ENCODE measurements around the gene GFRA4. TPM values are rescaled to one million over a fixed set of nuclear protein-coding genes. Genes with fewer than 3 reads are reported as not detected.

GFRA4 gene
- polyA plus RNA-seq, 1 of the 3 experiments (the other 2 are of a cell fraction), result not detected

DNA sequence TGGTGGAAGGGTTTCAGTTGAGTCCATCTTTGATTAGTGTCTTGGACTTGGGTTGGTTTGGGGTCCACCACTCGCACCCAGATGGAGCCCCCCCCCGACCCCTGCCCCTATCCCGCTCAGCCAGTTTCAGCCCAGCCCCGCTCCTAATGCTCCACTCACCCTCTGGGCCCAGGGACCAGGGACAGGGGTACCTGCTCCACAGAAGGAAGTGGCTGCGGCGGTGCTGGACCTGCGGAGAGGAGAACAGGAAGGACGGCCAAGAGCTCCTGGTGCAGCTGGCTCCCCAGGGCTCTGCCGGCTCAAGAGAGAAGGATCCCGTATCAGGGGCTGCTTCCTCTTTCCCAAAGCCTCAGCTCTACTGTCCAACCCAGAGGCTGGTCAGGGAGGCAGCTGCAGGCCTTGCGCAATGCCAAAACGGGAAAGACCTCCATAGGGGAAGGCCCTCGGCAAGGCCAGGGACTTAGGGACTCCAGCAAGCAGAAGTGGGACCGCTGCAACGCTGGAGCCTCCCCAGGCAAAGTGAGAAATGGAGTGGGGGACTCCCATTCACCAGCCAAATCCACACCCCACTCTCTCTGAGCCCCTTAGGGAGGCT lies 49.2 kb upstream of the GFRA4 start, which contains the start of gene SIGLEC1:
SIGLEC1 (minus strand) TSS at position 322 of the 595 bp plus-strand sequence. CDS start 5,472 bp downstream, outside the sequence.
- ChIA-PET CTCF (interaction anchor here (0.5 to 7.8 kb wide), 8 partner anchors 8 to 149 kb away, joined by 3 to 301 read pairs (median 4); partner anchors contain the start of genes ADAM33 and AP5S1), POLR2A (no interaction called here)
- H3K79me2 ChIP-seq (ENCODE audit: insufficient read depth), result no peaks in the 10 kb centered on the region
- no peaks in the 10 kb centered on the region for H3K9me2 ChIP-seq
- H3K9me3 ChIP-seq, result no peaks in the 10 kb centered on the region
- WGBS (ENCODE audit: low lambda C conversion rate), result 82% methylated on average over 15 of the region's 15 CpGs
- no peak for TF ChIP-seq NFIC (IDR thresholded peaks at IDR 0.05; ENCODE audit: borderline replicate concordance)
- no peak for TF ChIP-seq TCF12 (IDR thresholded peaks at IDR 0.05)
- TF ChIP-seq, protein P1, sequence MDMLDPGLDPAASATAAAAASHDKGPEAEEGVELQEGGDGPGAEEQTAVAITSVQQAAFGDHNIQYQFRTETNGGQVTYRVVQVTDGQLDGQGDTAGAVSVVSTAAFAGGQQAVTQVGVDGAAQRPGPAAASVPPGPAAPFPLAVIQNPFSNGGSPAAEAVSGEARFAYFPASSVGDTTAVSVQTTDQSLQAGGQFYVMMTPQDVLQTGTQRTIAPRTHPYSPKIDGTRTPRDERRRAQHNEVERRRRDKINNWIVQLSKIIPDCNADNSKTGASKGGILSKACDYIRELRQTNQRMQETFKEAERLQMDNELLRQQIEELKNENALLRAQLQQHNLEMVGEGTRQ (IDR thresholded peaks at IDR 0.05; ENCODE audit: borderline replicate concordance, low read depth, low read length), result no peak
- no peak for TF ChIP-seq SMC3 (IDR thresholded peaks at IDR 0.05; ENCODE audit: low read depth, low read length)
- no peak for TF ChIP-seq FOXM1 (IDR thresholded peaks at IDR 0.05; ENCODE audit: low read depth)
- no peak for TF ChIP-seq GABPA (IDR thresholded peaks at IDR 0.05; ENCODE audit: low read depth)
- no peak for TF ChIP-seq FOXJ3 (CRISPR knock-in tag; IDR thresholded peaks at IDR 0.05)
- no peak for TF ChIP-seq RAD21 (IDR thresholded peaks at IDR 0.05; ENCODE audit: low read length)
- TF ChIP-seq NRF1 (IDR thresholded peaks at IDR 0.05; ENCODE audit: low read depth, low read length), result no peak
- TF ChIP-seq ELF1 (IDR thresholded peaks at IDR 0.05), result no peak
- no peak for TF ChIP-seq GATA2 (CRISPR knock-in tag; IDR thresholded peaks at IDR 0.05)
- TF ChIP-seq, protein P2, sequence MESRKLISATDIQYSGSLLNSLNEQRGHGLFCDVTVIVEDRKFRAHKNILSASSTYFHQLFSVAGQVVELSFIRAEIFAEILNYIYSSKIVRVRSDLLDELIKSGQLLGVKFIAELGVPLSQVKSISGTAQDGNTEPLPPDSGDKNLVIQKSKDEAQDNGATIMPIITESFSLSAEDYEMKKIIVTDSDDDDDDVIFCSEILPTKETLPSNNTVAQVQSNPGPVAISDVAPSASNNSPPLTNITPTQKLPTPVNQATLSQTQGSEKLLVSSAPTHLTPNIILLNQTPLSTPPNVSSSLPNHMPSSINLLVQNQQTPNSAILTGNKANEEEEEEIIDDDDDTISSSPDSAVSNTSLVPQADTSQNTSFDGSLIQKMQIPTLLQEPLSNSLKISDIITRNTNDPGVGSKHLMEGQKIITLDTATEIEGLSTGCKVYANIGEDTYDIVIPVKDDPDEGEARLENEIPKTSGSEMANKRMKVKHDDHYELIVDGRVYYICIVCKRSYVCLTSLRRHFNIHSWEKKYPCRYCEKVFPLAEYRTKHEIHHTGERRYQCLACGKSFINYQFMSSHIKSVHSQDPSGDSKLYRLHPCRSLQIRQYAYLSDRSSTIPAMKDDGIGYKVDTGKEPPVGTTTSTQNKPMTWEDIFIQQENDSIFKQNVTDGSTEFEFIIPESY (IDR thresholded peaks at IDR 0.05; ENCODE audit: borderline replicate concordance, low read depth), result no peak
- TF ChIP-seq JUND (IDR thresholded peaks at IDR 0.05), result no peak
- H3K27me3 ChIP-seq (ENCODE audit: insufficient read depth), result no peaks in the 10 kb centered on the region
- H3F3A ChIP-seq (replicated peaks; ENCODE audit: insufficient read depth), result no peaks in the 10 kb centered on the region
- H3K4me1 ChIP-seq (ENCODE audit: control insufficient read depth in 1 of 2, insufficient read depth in 2 of 2, low read depth in 1 of 2, low read length in 1 of 2), result no peaks in the 10 kb centered on the region
- H3K4me2 ChIP-seq, result no peak within 1 kb of the TSS
- H4K20me1 ChIP-seq (ENCODE audit: insufficient read depth), result no peaks in the 10 kb centered on the region
- H3K27ac ChIP-seq (ENCODE audit: low read depth in 2 of 2, low read length in 1 of 2), result no peak within 1 kb of the TSS
- H3K4me3 ChIP-seq (ENCODE audit: low read depth in 2 of 2, low read length in 1 of 2), result no peak within 1 kb of the TSS; a peak in 1 of 4 replicates
- DNase-seq, result no peak
- no peaks in the 10 kb centered on the region for H3K36me3 ChIP-seq (replicated peaks in 1 of 2; ENCODE audit: control insufficient read depth in 1 of 2, insufficient read depth in 2 of 2, low read length in 1 of 2)
- no peak within 1 kb of the TSS for H2AFZ ChIP-seq (ENCODE audit: low read depth)
- no peak within 1 kb of the TSS for H3K9ac ChIP-seq

DNA sequence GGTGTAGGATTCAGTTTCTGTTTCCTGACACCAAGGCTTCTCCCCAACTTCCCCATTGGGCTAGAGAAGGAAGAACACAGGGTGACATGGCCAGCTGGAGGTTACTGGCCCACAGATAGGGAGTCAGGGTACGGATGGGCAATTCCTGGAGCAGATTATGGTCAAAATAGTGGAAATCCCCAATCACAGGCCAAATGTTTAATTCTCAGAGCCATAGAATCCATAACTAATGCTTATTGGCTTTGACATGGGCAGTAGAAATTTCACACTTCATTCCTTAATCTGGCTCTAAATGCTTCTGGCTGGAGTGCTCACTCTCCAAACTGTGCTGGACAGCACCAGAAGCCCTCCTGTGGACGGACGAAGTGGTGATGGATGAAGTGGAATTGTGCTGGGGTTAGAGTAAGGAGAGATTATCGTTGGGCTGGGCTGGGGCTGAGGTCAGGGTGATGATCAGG lies 48.3 kb upstream of the GFRA4 start:
- Histone ChIP-seq H3K9me2 (no peaks in the 10 kb centered on the region), H3K4me3 (ENCODE audit: low read depth in 2 of 2, low read length in 1 of 2) (no peak overlapping the region; a peak in 1 of 4 replicates), H3K27ac (ENCODE audit: low read depth in 2 of 2, low read length in 1 of 2) (no peak overlapping the region), H3K79me2 (ENCODE audit: insufficient read depth) (no peaks in the 10 kb centered on the region), H3F3A (replicated peaks; ENCODE audit: insufficient read depth) (no peaks in the 10 kb centered on the region), H3K9me3 (no peaks in the 10 kb centered on the region), H3K4me1 (ENCODE audit: control insufficient read depth in 1 of 2, insufficient read depth in 2 of 2, low read depth in 1 of 2, low read length in 1 of 2) (no peaks in the 10 kb centered on the region), H3K27me3 (ENCODE audit: insufficient read depth) (no peaks in the 10 kb centered on the region), H3K9ac (no peak overlapping the region), H3K36me3 (replicated peaks in 1 of 2; ENCODE audit: control insufficient read depth in 1 of 2, insufficient read depth in 2 of 2, low read length in 1 of 2) (no peaks in the 10 kb centered on the region), H3K4me2 (no peak overlapping the region), H2AFZ (ENCODE audit: low read depth) (no peak overlapping the region), H4K20me1 (ENCODE audit: insufficient read depth) (no peaks in the 10 kb centered on the region)
- CTCF ChIA-PET, result interaction anchor here (0.6 to 7.8 kb wide), 50 partner anchors 8 to 329 kb away, joined by 3 to 301 read pairs (median 4); partner anchors contain the start of genes ADAM33, ADISSP, AP5S1 and CDC25B
- no peak for TF ChIP-seq RFX5 (IDR thresholded peaks at IDR 0.05; ENCODE audit: low read length)
- TF ChIP-seq, protein P3, sequence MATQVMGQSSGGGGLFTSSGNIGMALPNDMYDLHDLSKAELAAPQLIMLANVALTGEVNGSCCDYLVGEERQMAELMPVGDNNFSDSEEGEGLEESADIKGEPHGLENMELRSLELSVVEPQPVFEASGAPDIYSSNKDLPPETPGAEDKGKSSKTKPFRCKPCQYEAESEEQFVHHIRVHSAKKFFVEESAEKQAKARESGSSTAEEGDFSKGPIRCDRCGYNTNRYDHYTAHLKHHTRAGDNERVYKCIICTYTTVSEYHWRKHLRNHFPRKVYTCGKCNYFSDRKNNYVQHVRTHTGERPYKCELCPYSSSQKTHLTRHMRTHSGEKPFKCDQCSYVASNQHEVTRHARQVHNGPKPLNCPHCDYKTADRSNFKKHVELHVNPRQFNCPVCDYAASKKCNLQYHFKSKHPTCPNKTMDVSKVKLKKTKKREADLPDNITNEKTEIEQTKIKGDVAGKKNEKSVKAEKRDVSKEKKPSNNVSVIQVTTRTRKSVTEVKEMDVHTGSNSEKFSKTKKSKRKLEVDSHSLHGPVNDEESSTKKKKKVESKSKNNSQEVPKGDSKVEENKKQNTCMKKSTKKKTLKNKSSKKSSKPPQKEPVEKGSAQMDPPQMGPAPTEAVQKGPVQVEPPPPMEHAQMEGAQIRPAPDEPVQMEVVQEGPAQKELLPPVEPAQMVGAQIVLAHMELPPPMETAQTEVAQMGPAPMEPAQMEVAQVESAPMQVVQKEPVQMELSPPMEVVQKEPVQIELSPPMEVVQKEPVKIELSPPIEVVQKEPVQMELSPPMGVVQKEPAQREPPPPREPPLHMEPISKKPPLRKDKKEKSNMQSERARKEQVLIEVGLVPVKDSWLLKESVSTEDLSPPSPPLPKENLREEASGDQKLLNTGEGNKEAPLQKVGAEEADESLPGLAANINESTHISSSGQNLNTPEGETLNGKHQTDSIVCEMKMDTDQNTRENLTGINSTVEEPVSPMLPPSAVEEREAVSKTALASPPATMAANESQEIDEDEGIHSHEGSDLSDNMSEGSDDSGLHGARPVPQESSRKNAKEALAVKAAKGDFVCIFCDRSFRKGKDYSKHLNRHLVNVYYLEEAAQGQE (IDR thresholded peaks at IDR 0.05; ENCODE audit: low read depth, low read length), result peak; percentile 68; the same call in 1 of the 2 replicates
- POLR2A ChIA-PET, result no interaction called here
- WGBS (ENCODE audit: low lambda C conversion rate), result 54% methylated on average over 4 of the region's 4 CpGs
- DNase-seq, result no peak
